WTC11 (cell line): ENCODE data around the gene RGL2. TPM values are rescaled to one million over a fixed set of nuclear protein-coding genes. Genes with fewer than 3 reads are reported as not detected.
A peak's percentile ranks its signal among the peaks of the same experiment; 100 is the strongest.

Source experiments
- ATAC-seq: fragments of 200-7000 bp; cut with Tn5 transposase; 2 replicates; pipeline ENCODE4 v1.10.0; 2021; ENCODE audit warnings: mild to moderate bottlenecking, moderate library complexity
- CTCF ChIA-PET: fragments of 300-600 bp; sonication (Branson Sonifier 250); formaldehyde crosslinking; loops from one replicate; lab custom pipeline; 2021; ENCODE audit warnings: antibody characterized with exemption; lab: Charles Lee
- POLR2A ChIA-PET: fragments of 350-600 bp; sonication (Branson Sonifier 250); formaldehyde crosslinking; loops from one replicate; lab custom pipeline; 2021; ENCODE audit warnings: antibody characterized with exemption; lab: Charles Lee
- DNase-seq: peaks from one replicate; pipeline ENCODE4 v3.0.0; 2021; ENCODE audit warnings: low spot score
- H3K27ac Mint-ChIP-seq: 2 replicates; pipeline ENCODE4 v1.8.0; 2021; ENCODE audit warnings: mixed read lengths
- H3K27me3 Mint-ChIP-seq: 2 replicates; pipeline ENCODE4 v1.8.0; 2021; ENCODE audit warnings: low read depth, mild to moderate bottlenecking, moderate library complexity, mixed read lengths
- H3K36me3 Mint-ChIP-seq: 2 replicates; pipeline ENCODE4 v1.8.0; 2021; ENCODE audit warnings: mixed read lengths
- H3K4me1 Mint-ChIP-seq: 2 replicates; pipeline ENCODE4 v1.8.0; 2022; ENCODE audit warnings: mixed read lengths
- H3K4me3 Mint-ChIP-seq: 2 replicates; pipeline ENCODE4 v1.8.0; 2021; ENCODE audit warnings: mild to moderate bottlenecking, moderate library complexity, mixed read lengths
- H3K9me3 Mint-ChIP-seq: 2 replicates; pipeline ENCODE4 v1.8.0; 2021; ENCODE audit warnings: mixed read lengths
- ATF1 ChIP-seq: sonication (generic); formaldehyde crosslinking; IDR thresholded peaks from 2 replicates; pipeline ENCODE4 v1.8.1; 2023; ENCODE audit warnings: mild to moderate bottlenecking, moderate library complexity, missing genetic modification reagents
- CREM ChIP-seq: sonication (generic); formaldehyde crosslinking; IDR thresholded peaks from 2 replicates; pipeline ENCODE4 v1.8.1; 2022; ENCODE audit warnings: mild to moderate bottlenecking, missing genetic modification reagents, moderate library complexity
- FOXK1 ChIP-seq: sonication (generic); formaldehyde crosslinking; IDR thresholded peaks from 2 replicates; pipeline ENCODE4 v1.8.0; 2022; ENCODE audit warnings: mild to moderate bottlenecking, moderate library complexity, missing genetic modification reagents
- HMGA2 ChIP-seq: fragments of 250-450 bp; sonication (Bioruptor Pico); IDR thresholded peaks from 2 replicates; pipeline ENCODE4 v1.4.0; 2021; ENCODE audit warnings: mild to moderate bottlenecking, moderate library complexity
- MYBL2 ChIP-seq: sonication (generic); formaldehyde crosslinking; IDR thresholded peaks from 2 replicates; pipeline ENCODE4 v1.8.1; 2023; ENCODE audit warnings: mild to moderate bottlenecking, moderate library complexity, missing genetic modification reagents
- PREB ChIP-seq: sonication (generic); formaldehyde crosslinking; IDR thresholded peaks from 2 replicates; pipeline ENCODE4 v1.8.1; 2022; ENCODE audit warnings: mild to moderate bottlenecking, missing genetic modification reagents, moderate library complexity, borderline replicate concordance
- PRRX2 ChIP-seq: fragments of 250-450 bp; sonication (Bioruptor Pico); IDR thresholded peaks from 2 replicates; pipeline ENCODE4 v1.8.0; 2021; ENCODE audit warnings: mild to moderate bottlenecking
- STAT6 ChIP-seq: sonication (generic); formaldehyde crosslinking; conservative IDR thresholded peaks from 2 replicates; pipeline ENCODE4 v1.8.1; 2023; ENCODE audit warnings: mild to moderate bottlenecking, low read depth, missing genetic modification reagents, moderate library complexity
- TEAD4 ChIP-seq: sonication (generic); formaldehyde crosslinking; IDR thresholded peaks from 2 replicates; pipeline ENCODE4 v1.8.0; 2022; ENCODE audit warnings: mild to moderate bottlenecking, missing genetic modification reagents
- ZNF232 ChIP-seq: sonication (generic); formaldehyde crosslinking; IDR thresholded peaks from 2 replicates; pipeline ENCODE4 v1.8.0; 2022; ENCODE audit warnings: mild to moderate bottlenecking, missing genetic modification reagents
- ZNF423 ChIP-seq: fragments of 250-450 bp; sonication (Bioruptor Pico); IDR thresholded peaks from 2 replicates; pipeline ENCODE4 v2.1.2; 2022; ENCODE audit warnings: mild to moderate bottlenecking, moderate library complexity
- total RNA-seq: library from RNA; stranded (reverse); gene quantifications from 3 replicates; pipeline ENCODE4 v1.2.3, GENCODE V29; 2021
- TF ChIP-seq, protein P1 (sequence below): fragments of 200-600 bp; IDR thresholded peaks from 2 replicates; pipeline ENCODE4 v1.8.0; 2022; ENCODE audit warnings: antibody characterized with exemption
- TF ChIP-seq, protein P2 (sequence below): sonication (generic); formaldehyde crosslinking; IDR thresholded peaks from 2 replicates; pipeline ENCODE4 v1.8.1; 2023; ENCODE audit warnings: mild to moderate bottlenecking, missing genetic modification reagents
- TF ChIP-seq, protein P3 (sequence below): sonication (generic); formaldehyde crosslinking; IDR thresholded peaks from 2 replicates; pipeline ENCODE4 v1.8.0; 2022; ENCODE audit warnings: mild to moderate bottlenecking, missing genetic modification reagents
- TF ChIP-seq, protein P4 (sequence below): sonication (generic); formaldehyde crosslinking; IDR thresholded peaks from 2 replicates; pipeline ENCODE4 v1.8.1; 2023; ENCODE audit warnings: mild to moderate bottlenecking, missing genetic modification reagents, moderate library complexity

Gene RGL2
- total RNA-seq, 1 experiment from 2014 or later, result 77.1 TPM

GRCh38 chr6:33297956-33298772 lies 578 bp downstream of the RGL2 start:
- H3K4me3 Mint-ChIP-seq, result peak overlapping the region; percentile 99
- TF ChIP-seq, protein P1, sequence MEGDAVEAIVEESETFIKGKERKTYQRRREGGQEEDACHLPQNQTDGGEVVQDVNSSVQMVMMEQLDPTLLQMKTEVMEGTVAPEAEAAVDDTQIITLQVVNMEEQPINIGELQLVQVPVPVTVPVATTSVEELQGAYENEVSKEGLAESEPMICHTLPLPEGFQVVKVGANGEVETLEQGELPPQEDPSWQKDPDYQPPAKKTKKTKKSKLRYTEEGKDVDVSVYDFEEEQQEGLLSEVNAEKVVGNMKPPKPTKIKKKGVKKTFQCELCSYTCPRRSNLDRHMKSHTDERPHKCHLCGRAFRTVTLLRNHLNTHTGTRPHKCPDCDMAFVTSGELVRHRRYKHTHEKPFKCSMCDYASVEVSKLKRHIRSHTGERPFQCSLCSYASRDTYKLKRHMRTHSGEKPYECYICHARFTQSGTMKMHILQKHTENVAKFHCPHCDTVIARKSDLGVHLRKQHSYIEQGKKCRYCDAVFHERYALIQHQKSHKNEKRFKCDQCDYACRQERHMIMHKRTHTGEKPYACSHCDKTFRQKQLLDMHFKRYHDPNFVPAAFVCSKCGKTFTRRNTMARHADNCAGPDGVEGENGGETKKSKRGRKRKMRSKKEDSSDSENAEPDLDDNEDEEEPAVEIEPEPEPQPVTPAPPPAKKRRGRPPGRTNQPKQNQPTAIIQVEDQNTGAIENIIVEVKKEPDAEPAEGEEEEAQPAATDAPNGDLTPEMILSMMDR, result no peak
- TF ChIP-seq TEAD4, result no peak
- TF ChIP-seq MYBL2 (CRISPR knock-in tag), result no peak
- no peak for TF ChIP-seq ZNF232
- no peak for TF ChIP-seq PREB (CRISPR knock-in tag)
- TF ChIP-seq, protein P2, sequence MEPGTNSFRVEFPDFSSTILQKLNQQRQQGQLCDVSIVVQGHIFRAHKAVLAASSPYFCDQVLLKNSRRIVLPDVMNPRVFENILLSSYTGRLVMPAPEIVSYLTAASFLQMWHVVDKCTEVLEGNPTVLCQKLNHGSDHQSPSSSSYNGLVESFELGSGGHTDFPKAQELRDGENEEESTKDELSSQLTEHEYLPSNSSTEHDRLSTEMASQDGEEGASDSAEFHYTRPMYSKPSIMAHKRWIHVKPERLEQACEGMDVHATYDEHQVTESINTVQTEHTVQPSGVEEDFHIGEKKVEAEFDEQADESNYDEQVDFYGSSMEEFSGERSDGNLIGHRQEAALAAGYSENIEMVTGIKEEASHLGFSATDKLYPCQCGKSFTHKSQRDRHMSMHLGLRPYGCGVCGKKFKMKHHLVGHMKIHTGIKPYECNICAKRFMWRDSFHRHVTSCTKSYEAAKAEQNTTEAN (CRISPR knock-in tag), result no peak
- TF ChIP-seq STAT6 (CRISPR knock-in tag), result no peak
- TF ChIP-seq, protein P3, sequence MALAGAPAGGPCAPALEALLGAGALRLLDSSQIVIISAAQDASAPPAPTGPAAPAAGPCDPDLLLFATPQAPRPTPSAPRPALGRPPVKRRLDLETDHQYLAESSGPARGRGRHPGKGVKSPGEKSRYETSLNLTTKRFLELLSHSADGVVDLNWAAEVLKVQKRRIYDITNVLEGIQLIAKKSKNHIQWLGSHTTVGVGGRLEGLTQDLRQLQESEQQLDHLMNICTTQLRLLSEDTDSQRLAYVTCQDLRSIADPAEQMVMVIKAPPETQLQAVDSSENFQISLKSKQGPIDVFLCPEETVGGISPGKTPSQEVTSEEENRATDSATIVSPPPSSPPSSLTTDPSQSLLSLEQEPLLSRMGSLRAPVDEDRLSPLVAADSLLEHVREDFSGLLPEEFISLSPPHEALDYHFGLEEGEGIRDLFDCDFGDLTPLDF (CRISPR knock-in tag), result no peak
- no peak for TF ChIP-seq PRRX2 (CRISPR knock-in tag)
- TF ChIP-seq ATF1 (CRISPR knock-in tag), result no peak
- TF ChIP-seq ZNF423, result no peak
- TF ChIP-seq CREM (CRISPR knock-in tag), result no peak
- TF ChIP-seq HMGA2 (CRISPR knock-in tag), result no peak
- no peak for TF ChIP-seq FOXK1 (CRISPR knock-in tag)
- TF ChIP-seq, protein P4, sequence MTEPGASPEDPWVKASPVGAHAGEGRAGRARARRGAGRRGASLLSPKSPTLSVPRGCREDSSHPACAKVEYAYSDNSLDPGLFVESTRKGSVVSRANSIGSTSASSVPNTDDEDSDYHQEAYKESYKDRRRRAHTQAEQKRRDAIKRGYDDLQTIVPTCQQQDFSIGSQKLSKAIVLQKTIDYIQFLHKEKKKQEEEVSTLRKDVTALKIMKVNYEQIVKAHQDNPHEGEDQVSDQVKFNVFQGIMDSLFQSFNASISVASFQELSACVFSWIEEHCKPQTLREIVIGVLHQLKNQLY, result no peak
- no peaks in the 10 kb centered on the region for H3K27me3 Mint-ChIP-seq
- no peaks in the 10 kb centered on the region for H3K9me3 Mint-ChIP-seq
- peaks cover 17% of the 10 kb centered on the region for H3K4me1 Mint-ChIP-seq
- DNase-seq (peak; percentile 78), ATAC-seq (peak; percentile 66)
- CTCF ChIA-PET, result interaction anchor here (0.5 to 2.7 kb wide), 15 partner anchors 9 to 172 kb away, joined by 3 to 31 read pairs (median 4); partner anchors contain the start of genes B3GALT4, CUTA, PFDN6 and RPS18
- POLR2A ChIA-PET, result interaction anchor here (1.0 to 1.6 kb wide), 8 partner anchors 9 to 326 kb away, joined by 3 to 19 read pairs (median 5); partner anchors contain the start of genes B3GALT4, PFDN6, RPS18 and TAPBP
- H3K36me3 Mint-ChIP-seq, result peaks cover 12% of the 10 kb centered on the region; the same call in 1 of the 2 replicates
- peak overlapping the region; percentile 97 for H3K27ac Mint-ChIP-seq
